ENCODE data around the gene ZMIZ1.

GRCh38 chr10:79193694-79194382 lies 125.1 kb downstream of the ZMIZ1 start:
- TF ChIP-seq CTCF (conservative IDR thresholded peaks at IDR 0.05; ENCODE audit: low read length) (no peak), EZH2phosphoT487 (IDR thresholded peaks at IDR 0.05; ENCODE audit: borderline replicate concordance) (no peak)

All from Loucy (cell line).